HPDE6-E6E7 (cell line): Measurements from ENCODE around the gene CD74.

Experiments used
- DNase-seq: peaks from one replicate; pipeline ENCODE4 v3.0.0; 2011; ENCODE audit warnings: missing footprints; ENCODE audit errors: extremely low spot score

The CD74 gene

GRCh38 chr5:150397782-150398721, 14.7 kb downstream of the CD74 start:
- no peak for DNase-seq

DNA sequence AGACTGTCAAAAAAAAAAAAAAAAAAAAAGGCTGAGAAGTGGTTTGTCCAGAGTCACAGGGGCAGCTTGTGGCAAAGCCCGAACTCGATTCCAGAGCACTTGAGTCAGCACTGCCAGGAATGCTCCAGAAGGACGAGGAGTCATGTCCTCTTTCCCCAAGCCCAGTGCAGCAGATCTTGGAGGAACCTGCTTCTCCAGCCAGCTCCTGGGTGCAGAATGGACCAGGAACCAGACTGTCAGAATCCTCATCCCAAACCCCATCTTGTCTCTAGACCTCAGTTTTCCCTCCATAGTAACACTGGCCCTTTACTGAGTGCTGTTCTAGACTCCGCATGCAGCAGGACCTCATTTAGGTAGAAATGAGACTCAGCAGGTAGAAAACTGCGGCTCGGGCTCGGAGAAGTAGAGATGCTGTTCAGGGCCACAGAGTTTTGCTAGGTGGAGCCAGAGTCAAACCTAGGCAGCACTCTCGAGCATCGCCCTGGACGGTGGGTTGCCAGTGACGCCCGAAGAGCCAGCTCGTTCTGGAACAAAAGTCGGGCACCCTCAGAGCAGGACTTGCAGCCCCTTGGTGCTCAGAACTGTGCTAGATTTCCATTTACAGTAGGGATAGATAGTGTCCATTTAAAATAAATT, 15.4 kb downstream of the CD74 start:
- no peak for DNase-seq

GRCh38 chr5:150396267-150396666, 16.4 kb downstream of the CD74 start:
- DNase-seq = no peak

DNA sequence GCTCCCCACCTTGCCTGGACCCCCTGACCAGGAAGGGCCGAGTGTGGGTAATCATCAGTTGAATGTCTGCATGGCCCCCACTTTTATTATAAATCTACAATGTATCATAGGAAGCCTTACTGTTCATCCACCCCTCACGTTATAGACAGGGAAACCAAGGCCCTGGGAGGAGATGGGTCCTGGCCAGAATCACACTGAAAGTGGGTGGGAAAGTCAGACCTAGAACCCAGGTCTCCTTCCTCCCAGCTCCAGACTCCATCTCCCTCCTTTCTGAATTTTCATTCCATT, 17.1 kb downstream of the CD74 start:
- no peak for DNase-seq

DNA sequence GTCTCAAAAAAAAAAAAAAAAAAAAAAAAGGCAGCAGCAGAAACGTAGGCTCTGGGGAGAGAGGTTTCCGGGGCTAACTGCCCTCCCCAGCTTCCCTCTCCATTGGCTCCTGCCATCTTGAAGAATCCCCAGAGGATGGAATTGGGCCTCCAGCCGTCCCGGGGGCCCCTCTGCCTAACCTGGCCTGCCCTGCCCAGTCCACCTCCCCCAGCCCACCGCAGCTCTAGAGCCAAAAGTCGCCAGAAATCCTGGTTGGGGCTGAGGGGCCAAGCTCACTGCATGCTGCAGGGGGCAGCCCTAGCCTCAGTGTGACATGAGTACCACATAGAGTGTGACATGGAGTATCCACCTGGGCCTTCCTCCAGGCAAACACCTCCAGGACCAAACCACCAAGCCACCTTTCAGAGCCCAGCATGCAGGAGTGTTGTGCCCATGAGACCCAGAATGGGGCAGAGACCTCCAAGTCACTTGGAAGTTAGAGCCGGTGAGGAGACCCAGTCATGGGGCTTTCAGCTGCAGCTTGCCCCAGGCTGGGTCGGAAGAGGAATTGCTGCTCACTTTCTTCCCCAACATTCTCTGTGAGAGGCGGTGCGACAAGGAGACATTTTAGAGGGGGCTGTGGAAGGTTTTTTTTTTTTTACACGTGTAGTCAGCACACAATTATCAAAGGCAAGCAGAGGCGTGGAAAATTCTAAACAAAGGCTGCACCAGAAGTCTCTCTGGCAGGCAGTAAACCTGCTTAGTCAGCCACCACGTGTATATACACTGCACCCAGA, 17.6 kb downstream of the CD74 start:
- no peak for DNase-seq

DNA sequence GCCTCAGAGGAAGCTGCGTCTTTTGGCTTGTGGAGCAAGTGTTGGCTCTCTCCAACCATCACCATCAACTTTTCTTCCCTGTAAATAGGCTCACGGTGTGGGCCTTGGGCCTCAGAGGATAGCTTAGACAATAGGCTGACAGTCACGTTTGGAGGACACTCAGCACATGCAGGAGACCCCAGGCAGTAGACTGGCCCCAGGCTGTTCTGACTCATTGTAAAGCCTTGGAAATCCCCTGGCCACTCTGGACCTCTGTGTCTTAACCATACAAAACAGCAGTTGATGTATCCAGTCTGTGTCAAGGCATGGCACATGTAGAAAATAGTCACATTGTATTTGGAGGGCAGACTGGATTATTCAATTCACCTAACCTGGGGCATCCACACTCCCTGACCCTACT, 18.6 kb downstream of the CD74 start:
- no peak for DNase-seq

- DNase-seq = no peak
These were observed 19.5 kb downstream of the CD74 start for GRCh38 chr5:150393096-150393645.

DNA sequence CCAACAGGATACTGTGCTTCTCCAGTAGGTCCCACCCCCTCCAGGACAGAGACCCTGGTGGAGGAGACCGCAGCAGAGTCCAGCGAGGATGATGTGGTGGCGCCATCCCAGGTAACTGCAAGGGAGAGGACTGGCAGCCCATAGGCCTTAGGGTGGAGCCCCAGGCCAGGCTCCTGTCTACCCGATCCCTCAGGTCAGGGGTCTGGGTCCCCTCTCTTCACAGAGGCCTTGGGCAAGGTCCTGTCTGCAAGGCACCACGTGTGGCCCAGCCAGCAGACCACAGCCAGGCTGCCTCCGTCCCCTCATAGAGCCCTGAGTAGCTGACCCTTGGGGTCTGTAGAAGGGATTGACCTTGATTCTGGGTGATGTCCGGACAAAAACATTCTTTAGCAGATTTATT, 20.0 kb downstream of the CD74 start:
- DNase-seq = no peak

DNA sequence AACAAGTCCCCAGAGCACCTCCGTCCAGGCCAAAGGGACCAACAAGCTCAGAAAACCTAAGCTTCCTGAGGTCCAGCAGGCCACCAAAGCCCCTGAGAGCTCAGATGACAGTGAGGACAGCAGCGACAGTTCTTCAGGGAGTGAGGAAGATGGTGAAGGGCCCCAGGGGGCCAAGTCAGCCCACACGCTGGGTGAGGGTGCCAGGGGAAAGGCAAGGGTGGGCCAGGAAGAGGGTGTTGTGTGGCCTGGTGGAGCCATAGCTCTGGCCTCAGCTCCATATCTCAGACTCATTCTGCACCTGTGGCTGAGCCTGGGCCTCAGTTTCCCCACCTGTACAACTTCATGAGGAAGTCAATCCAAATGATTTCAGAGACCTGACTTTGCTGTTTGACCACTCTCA, 20.7 kb downstream of the CD74 start:
- DNase-seq = no peak

- DNase-seq = no peak
These were observed 21.5 kb downstream of the CD74 start for GRCh38 chr5:150391064-150391834.

DNA sequence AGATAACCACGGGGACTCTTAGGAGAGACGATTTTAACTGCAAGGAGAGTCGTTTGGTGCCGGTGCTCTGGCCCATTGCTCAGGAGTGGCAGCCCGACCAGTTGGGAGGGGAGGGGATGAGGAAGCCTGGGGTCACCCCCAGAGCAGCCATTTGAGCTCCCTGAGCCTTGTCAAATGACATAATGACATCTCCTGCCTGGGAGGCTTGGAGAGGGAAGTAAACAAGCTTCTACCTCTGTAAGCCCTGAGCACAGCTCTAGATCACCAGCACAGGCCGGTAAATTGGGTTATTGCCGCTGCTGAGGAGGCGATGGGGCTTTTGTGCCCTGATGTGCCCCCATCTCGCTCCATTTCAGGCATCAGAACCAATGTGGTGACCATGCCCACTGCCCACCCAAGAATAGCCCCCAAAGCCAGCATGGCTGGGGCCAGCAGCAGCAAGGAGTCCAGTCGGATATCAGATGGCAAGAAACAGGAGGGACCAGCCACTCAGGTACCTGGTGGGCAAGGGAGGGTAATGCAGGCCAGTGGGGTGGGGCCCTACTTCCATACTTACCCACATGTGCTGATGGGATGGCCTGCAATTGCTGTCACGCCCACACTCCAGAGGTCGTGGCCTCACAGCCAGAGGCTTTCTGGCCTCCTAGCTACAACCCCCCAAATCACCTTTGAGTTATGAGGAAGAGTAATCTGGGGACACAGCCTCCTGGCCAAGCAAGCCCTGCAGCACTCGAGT, 23.0 kb downstream of the CD74 start:
- DNase-seq = no peak

GRCh38 chr5:150386024-150386855, 26.5 kb downstream of the CD74 start:
- DNase-seq = no peak

DNA sequence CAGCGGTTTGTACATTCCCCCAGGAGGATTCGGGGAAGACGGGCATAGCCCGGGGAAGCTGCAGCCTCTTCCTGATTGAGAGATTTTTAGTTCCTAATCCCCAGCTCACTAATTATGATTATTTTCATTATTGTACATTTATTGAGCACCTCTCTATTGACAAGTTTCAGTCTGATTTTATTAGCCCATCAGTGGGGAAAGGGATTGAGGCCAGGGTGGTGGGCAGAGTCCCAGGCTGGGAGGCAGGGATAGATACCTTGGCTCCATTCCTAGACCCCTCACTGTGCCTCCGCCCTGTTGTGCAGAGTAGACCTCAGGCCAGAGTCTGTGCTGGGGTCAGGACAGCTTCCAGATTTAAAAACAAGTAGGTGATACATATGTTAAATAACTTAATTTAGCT, 28.0 kb downstream of the CD74 start:
- no peak for DNase-seq

GRCh38 chr5:150377964-150378694, 34.6 kb downstream of the CD74 start:
- no peak for DNase-seq

GRCh38 chr5:150376799-150377771, 35.6 kb downstream of the CD74 start:
- no peak for DNase-seq

GRCh38 chr5:150374651-150375050, 38.1 kb downstream of the CD74 start:
- DNase-seq = no peak

DNA sequence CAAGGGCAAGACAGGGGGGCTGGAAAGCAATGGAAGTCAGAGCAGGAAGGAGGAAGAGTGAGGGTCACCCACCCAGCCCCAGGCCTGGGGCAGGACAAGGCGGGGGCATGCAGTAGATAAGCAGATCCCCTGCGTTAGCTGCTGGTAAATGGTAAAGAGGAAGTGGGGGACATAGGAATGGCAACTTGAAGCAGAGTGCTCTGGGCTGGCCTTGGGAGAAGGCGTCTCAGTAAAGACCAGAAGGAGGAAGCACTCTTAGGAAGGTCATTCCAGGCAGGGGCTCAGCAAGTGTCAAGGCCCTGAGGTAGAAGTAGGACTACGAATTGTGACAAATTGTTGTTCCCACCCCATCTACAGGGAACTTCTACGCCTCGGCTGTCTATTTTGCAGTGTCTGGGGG, 40.1 kb downstream of the CD74 start:
- no peak for DNase-seq

DNA sequence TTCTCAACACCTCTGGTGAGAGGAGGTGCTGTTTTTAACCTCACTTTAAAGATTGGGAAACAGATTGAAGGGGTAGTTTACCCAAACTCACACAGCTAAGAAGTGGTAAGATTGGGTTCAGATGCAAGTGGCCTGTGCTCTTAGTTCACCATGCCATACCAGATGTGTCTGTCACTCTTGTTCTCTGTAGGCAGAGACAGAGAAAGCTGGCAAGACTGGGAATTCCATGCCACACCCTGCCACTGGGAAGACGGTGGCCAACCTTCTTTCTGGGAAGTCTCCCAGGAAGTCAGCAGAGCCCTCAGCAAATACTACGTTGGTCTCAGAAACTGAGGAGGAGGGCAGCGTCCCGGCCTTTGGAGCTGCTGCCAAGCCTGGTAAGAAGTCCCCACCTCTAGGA, 44.2 kb downstream of the CD74 start:
- DNase-seq = no peak
